Spleen (tissue), 7 donors: ENCODE measurements around the gene SULT1C2.
"Not testable (repeated sequence)": the region's sequence is repeated elsewhere in the genome, so short reads cannot be mapped to it uniquely, and the experiment has no call there.

Source experiments
- CTCF ChIP-seq, 11 experiments: fragments of 200-600 bp in 7 of 11; fragments of 450-650 bp in 4 of 11; sonication (generic) in 4 of 11; IDR thresholded peaks in 8 of 11; conservative IDR thresholded peaks in 3 of 11; 1 replicate in 7 of 11; 2 replicates in 4 of 11; pipeline versions ENCODE4 v1.4.0 to v1.8.0; 2016 to 2021; ENCODE audit warnings: antibody characterized with exemption in 11 of 11, inconsistent platforms in 4 of 11, mild to moderate bottlenecking in 1 of 11
- POLR2A ChIP-seq, 3 donors: fragments of 450-650 bp; IDR thresholded peaks; one replicate each; pipeline ENCODE4 v1.5.1; 2017; ENCODE audit warnings: antibody characterized with exemption in 3 of 3, mild to moderate bottlenecking in 1 of 3
- POLR2AphosphoS5 ChIP-seq, 3 donors: sonication (generic); formaldehyde crosslinking; IDR thresholded peaks; one replicate each; pipeline ENCODE4 v1.5.1; 2017; ENCODE audit warnings: antibody characterized with exemption in 3 of 3
- donor health status: DM: no; HTN: no; CAD: no; lungs with moderate emphysema.
- donor health status: DM: no; HTN: no; CAD: no.
- donor health status: DM: no; HTN: no; CAD: no.

- not testable (repeated sequence) for TF ChIP-seq POLR2A (IDR thresholded peaks at IDR 0.05); CTCF (IDR thresholded peaks at IDR 0.05 in 8 of 11, conservative IDR thresholded peaks at IDR 0.05 in 3 of 11); POLR2AphosphoS5 (IDR thresholded peaks at IDR 0.05)
Observed at GRCh38 chr2:108359336-108359735, 70.6 kb downstream of the SULT1C2 start.
